ENCODE measurements around the gene GRID1.

Gene GRID1

GRCh38 chr10:86207226-86207625 lies 159.4 kb downstream of the GRID1 start:
- no peak for DNase-seq (ENCODE audit: low spot score in 2 of 2)
- peaks cover 2% of the 10 kb centered on the region for H3K9me3 Mint-ChIP-seq
- no peaks in the 10 kb centered on the region for H3K36me3 Mint-ChIP-seq
- no peak for ATAC-seq (ENCODE audit: low read depth)
- no peak overlapping the region for H3K27ac Mint-ChIP-seq
- H3K4me3 Mint-ChIP-seq, result no peak overlapping the region
- peaks cover 3% of the 10 kb centered on the region for H3K27me3 Mint-ChIP-seq
- no peaks in the 10 kb centered on the region for H3K4me1 Mint-ChIP-seq

- Mint-ChIP-seq H3K27ac (no peak overlapping the region), H3K4me3 (no peak overlapping the region), H3K36me3 (no peaks in the 10 kb centered on the region), H3K4me1 (no peaks in the 10 kb centered on the region), H3K9me3 (peaks cover 2% of the 10 kb centered on the region), H3K27me3 (peaks cover 3% of the 10 kb centered on the region)
- DNase-seq (ENCODE audit: low spot score in 2 of 2) (no peak), ATAC-seq (ENCODE audit: low read depth) (no peak)
These were observed 160.4 kb downstream of the GRID1 start for GRCh38 chr10:86206240-86206579.

- H3K27ac Mint-ChIP-seq, result no peak overlapping the region
- ATAC-seq (ENCODE audit: low read depth), result no peak
- H3K4me3 Mint-ChIP-seq, result no peak overlapping the region
- no peaks in the 10 kb centered on the region for H3K36me3 Mint-ChIP-seq
- H3K27me3 Mint-ChIP-seq, result peaks cover 2% of the 10 kb centered on the region
- no peak for DNase-seq (ENCODE audit: low spot score in 2 of 2)
- peaks cover 2% of the 10 kb centered on the region for H3K9me3 Mint-ChIP-seq
- H3K4me1 Mint-ChIP-seq, result no peaks in the 10 kb centered on the region
These were observed 161.0 kb downstream of the GRID1 start for GRCh38 chr10:86205306-86206239.

GRCh38 chr10:86204421-86205305 lies 161.9 kb downstream of the GRID1 start:
- no peaks in the 10 kb centered on the region for H3K36me3 Mint-ChIP-seq
- no peak overlapping the region for H3K4me3 Mint-ChIP-seq
- peaks cover 7% of the 10 kb centered on the region for H3K9me3 Mint-ChIP-seq
- no peak overlapping the region for H3K27ac Mint-ChIP-seq
- ATAC-seq (ENCODE audit: low read depth) (no peak), DNase-seq (ENCODE audit: low spot score in 2 of 2) (no peak)
- H3K4me1 Mint-ChIP-seq, result no peaks in the 10 kb centered on the region
- peaks cover 4% of the 10 kb centered on the region for H3K27me3 Mint-ChIP-seq

- ATAC-seq (ENCODE audit: low read depth) (no peak), DNase-seq (ENCODE audit: low spot score in 2 of 2) (no peak)
- H3K27me3 Mint-ChIP-seq, result peaks cover 4% of the 10 kb centered on the region
- H3K27ac Mint-ChIP-seq, result no peak overlapping the region
- no peaks in the 10 kb centered on the region for H3K4me1 Mint-ChIP-seq
- peaks cover 7% of the 10 kb centered on the region for H3K9me3 Mint-ChIP-seq
- H3K4me3 Mint-ChIP-seq, result no peak overlapping the region
- H3K36me3 Mint-ChIP-seq, result no peaks in the 10 kb centered on the region
These were observed 163.3 kb downstream of the GRID1 start for GRCh38 chr10:86203162-86203905.

GRCh38 chr10:86202226-86202735 lies 164.3 kb downstream of the GRID1 start:
- Mint-ChIP-seq H3K27me3 (peaks cover 4% of the 10 kb centered on the region), H3K27ac (no peak overlapping the region), H3K36me3 (no peaks in the 10 kb centered on the region), H3K4me3 (no peak overlapping the region), H3K9me3 (peaks cover 7% of the 10 kb centered on the region), H3K4me1 (no peaks in the 10 kb centered on the region)
- ATAC-seq (ENCODE audit: low read depth) (no peak), DNase-seq (ENCODE audit: low spot score in 2 of 2) (no peak)

GRCh38 chr10:86200867-86201266 lies 165.7 kb downstream of the GRID1 start:
- Mint-ChIP-seq H3K4me3 (no peak overlapping the region), H3K27me3 (peaks cover 8% of the 10 kb centered on the region), H3K4me1 (no peaks in the 10 kb centered on the region)

GRCh38 chr10:86200269-86200668 lies 166.3 kb downstream of the GRID1 start:
- H3K27me3 Mint-ChIP-seq, result peaks cover 8% of the 10 kb centered on the region
- H3K36me3 Mint-ChIP-seq, result no peaks in the 10 kb centered on the region
- ATAC-seq (ENCODE audit: low read depth) (no peak), DNase-seq (ENCODE audit: low spot score in 2 of 2) (no peak)
- H3K4me1 Mint-ChIP-seq, result no peaks in the 10 kb centered on the region
- peaks cover 7% of the 10 kb centered on the region for H3K9me3 Mint-ChIP-seq
- H3K27ac Mint-ChIP-seq, result no peak overlapping the region
- H3K4me3 Mint-ChIP-seq, result no peak overlapping the region

More at GRCh38 chr10:86200867-86201266, 165.7 kb downstream of the GRID1 start:
- Mint-ChIP-seq H3K27ac (no peak overlapping the region), H3K9me3 (peaks cover 7% of the 10 kb centered on the region), H3K36me3 (no peaks in the 10 kb centered on the region)
- ATAC-seq (ENCODE audit: low read depth) (no peak), DNase-seq (ENCODE audit: low spot score in 2 of 2) (no peak)

- Mint-ChIP-seq H3K27me3 (peaks cover 8% of the 10 kb centered on the region), H3K27ac (no peak overlapping the region), H3K4me3 (no peak overlapping the region), H3K9me3 (peaks cover 7% of the 10 kb centered on the region), H3K36me3 (no peaks in the 10 kb centered on the region), H3K4me1 (no peaks in the 10 kb centered on the region)
- DNase-seq (ENCODE audit: low spot score in 2 of 2), result no peak
- ATAC-seq (ENCODE audit: low read depth), result no peak
These were observed 167.6 kb downstream of the GRID1 start for GRCh38 chr10:86199041-86199440.

GRCh38 chr10:86198271-86198670 lies 168.3 kb downstream of the GRID1 start:
- peaks cover 10% of the 10 kb centered on the region for H3K27me3 Mint-ChIP-seq
- no peak overlapping the region for H3K4me3 Mint-ChIP-seq
- no peaks in the 10 kb centered on the region for H3K4me1 Mint-ChIP-seq
- no peak overlapping the region for H3K27ac Mint-ChIP-seq
- no peaks in the 10 kb centered on the region for H3K36me3 Mint-ChIP-seq
- DNase-seq (ENCODE audit: low spot score in 2 of 2), result no peak
- peaks cover 7% of the 10 kb centered on the region for H3K9me3 Mint-ChIP-seq
- no peak for ATAC-seq (ENCODE audit: low read depth)

- no peak overlapping the region for H3K4me3 Mint-ChIP-seq
- H3K36me3 Mint-ChIP-seq, result no peaks in the 10 kb centered on the region
- H3K4me1 Mint-ChIP-seq, result no peaks in the 10 kb centered on the region
- ATAC-seq (ENCODE audit: low read depth) (no peak), DNase-seq (ENCODE audit: low spot score in 2 of 2) (no peak)
- H3K27ac Mint-ChIP-seq, result no peak overlapping the region
- H3K27me3 Mint-ChIP-seq, result peaks cover 9% of the 10 kb centered on the region
- H3K9me3 Mint-ChIP-seq, result peaks cover 5% of the 10 kb centered on the region
These were observed 169.3 kb downstream of the GRID1 start for GRCh38 chr10:86197166-86197790.

GRCh38 chr10:86195521-86196157 lies 171.0 kb downstream of the GRID1 start:
- peaks cover 5% of the 10 kb centered on the region for H3K9me3 Mint-ChIP-seq
- H3K27me3 Mint-ChIP-seq, result peaks cover 18% of the 10 kb centered on the region
- H3K36me3 Mint-ChIP-seq, result no peaks in the 10 kb centered on the region
- no peak for DNase-seq (ENCODE audit: low spot score in 2 of 2)
- H3K4me1 Mint-ChIP-seq, result no peaks in the 10 kb centered on the region
- H3K27ac Mint-ChIP-seq, result no peak overlapping the region
- ATAC-seq (ENCODE audit: low read depth), result no peak
- H3K4me3 Mint-ChIP-seq, result no peak overlapping the region

- H3K27me3 Mint-ChIP-seq, result peaks cover 20% of the 10 kb centered on the region
- no peak for DNase-seq (ENCODE audit: low spot score in 2 of 2)
- H3K4me3 Mint-ChIP-seq, result no peak overlapping the region
- H3K27ac Mint-ChIP-seq, result no peak overlapping the region
- H3K36me3 Mint-ChIP-seq, result no peaks in the 10 kb centered on the region
- no peak for ATAC-seq (ENCODE audit: low read depth)
- H3K4me1 Mint-ChIP-seq, result no peaks in the 10 kb centered on the region
- no peaks in the 10 kb centered on the region for H3K9me3 Mint-ChIP-seq
These were observed 171.9 kb downstream of the GRID1 start for GRCh38 chr10:86194684-86195083.
